HG03095 (cell line): ENCODE data around the gene BBS10.
"Not testable (repeated sequence)": the region's sequence is repeated elsewhere in the genome, so short reads cannot be mapped to it uniquely, and the experiment has no call there.

ENCODE experiments used
- ATAC-seq: cut with Tn5 transposase; IDR thresholded peaks from one replicate; pipeline ENCODE4 v1.9.1; 2021; ENCODE audit warnings: moderate library complexity; ENCODE audit not compliant: unreplicated experiment

Gene BBS10

GRCh38 chr12:76332606-76333005, 15.6 kb downstream of the BBS10 start:
- ATAC-seq, result no peak

GRCh38 chr12:76329606-76330005, 18.6 kb downstream of the BBS10 start:
- no peak for ATAC-seq

GRCh38 chr12:76329159-76329558, 19.1 kb downstream of the BBS10 start:
- no peak for ATAC-seq

- ATAC-seq, result not testable (repeated sequence)
These were observed 28.5 kb downstream of the BBS10 start for GRCh38 chr12:76319595-76320319.

GRCh38 chr12:76318773-76319594, 29.2 kb downstream of the BBS10 start:
- no peak for ATAC-seq

GRCh38 chr12:76317976-76318375, 30.2 kb downstream of the BBS10 start:
- no peak for ATAC-seq

- no peak for ATAC-seq
These were observed 31.7 kb downstream of the BBS10 start for GRCh38 chr12:76316468-76316867.

- ATAC-seq, result no peak
These were observed 34.9 kb downstream of the BBS10 start for GRCh38 chr12:76313299-76313698.

- ATAC-seq, result no peak
These were observed 35.9 kb downstream of the BBS10 start for GRCh38 chr12:76312315-76312714.

- ATAC-seq, result no peak
These were observed 36.4 kb downstream of the BBS10 start for GRCh38 chr12:76311796-76312195.

GRCh38 chr12:76310110-76310509, 38.1 kb downstream of the BBS10 start:
- ATAC-seq, result no peak

GRCh38 chr12:76308866-76309265, 39.3 kb downstream of the BBS10 start:
- no peak for ATAC-seq

- no peak for ATAC-seq
These were observed 41.1 kb downstream of the BBS10 start for GRCh38 chr12:76307083-76307482.

- no peak for ATAC-seq
These were observed 44.2 kb downstream of the BBS10 start for GRCh38 chr12:76303989-76304460.

GRCh38 chr12:76303365-76303764, 44.9 kb downstream of the BBS10 start:
- no peak for ATAC-seq

- no peak for ATAC-seq
These were observed 47.9 kb downstream of the BBS10 start for GRCh38 chr12:76300297-76300665.

- ATAC-seq, result no peak
These were observed 48.5 kb downstream of the BBS10 start for GRCh38 chr12:76299536-76300296.
